ENCODE data around the gene C12orf43.

Gene C12orf43

GRCh38 chr12:120977531-120978295 lies 38.6 kb downstream of the C12orf43 start:
- DNase-seq = no peak

- DNase-seq = no peak
Measured at GRCh38 chr12:120972870-120973543, 43.3 kb downstream of the C12orf43 start.

- peak; percentile 46 for DNase-seq
Measured at GRCh38 chr12:120971299-120972180, 44.7 kb downstream of the C12orf43 start.

- DNase-seq = no peak
Measured at GRCh38 chr12:120970310-120970709, 46.0 kb downstream of the C12orf43 start.

GRCh38 chr12:120965534-120966091 lies 50.7 kb downstream of the C12orf43 start:
- no peak for DNase-seq

- no peak for DNase-seq
Measured at GRCh38 chr12:120964298-120964697, 52.0 kb downstream of the C12orf43 start.

- DNase-seq = no peak
Measured at GRCh38 chr12:120962532-120963020, 53.7 kb downstream of the C12orf43 start.

GRCh38 chr12:120961604-120962531 lies 54.4 kb downstream of the C12orf43 start:
- no peak for DNase-seq

GRCh38 chr12:120960657-120961056 lies 55.6 kb downstream of the C12orf43 start:
- DNase-seq = no peak

- no peak for DNase-seq
Measured at GRCh38 chr12:120959111-120959878, 57.0 kb downstream of the C12orf43 start.

- no peak for DNase-seq
Measured at GRCh38 chr12:120956579-120957300, 59.5 kb downstream of the C12orf43 start.

GRCh38 chr12:120955232-120955631 lies 61.1 kb downstream of the C12orf43 start:
- DNase-seq = no peak

- DNase-seq = no peak
Measured at GRCh38 chr12:120950807-120951206, 65.5 kb downstream of the C12orf43 start.
